ENCODE measurements around the gene NTF3.

The NTF3 gene

GRCh38 chr12:5447320-5447719 is 15.4 kb downstream of the NTF3 start:
- no peak overlapping the region for H3K4me3 ChIP-seq (ENCODE audit: low read depth, low read length)
- no peak for DNase-seq (ENCODE audit: low read depth)
- TF ChIP-seq CTCF (conservative IDR thresholded peaks at IDR 0.05; ENCODE audit: low read depth, low read length) = no peak

- peak; percentile 12 for DNase-seq (ENCODE audit: low read depth)
- TF ChIP-seq CTCF (conservative IDR thresholded peaks at IDR 0.05; ENCODE audit: low read depth, low read length) = no peak
- H3K4me3 ChIP-seq (ENCODE audit: low read depth, low read length) = no peak overlapping the region
Observed at GRCh38 chr12:5451251-5451650, 19.3 kb downstream of the NTF3 start.

GRCh38 chr12:5452569-5452968 is 20.7 kb downstream of the NTF3 start:
- no peak for DNase-seq (ENCODE audit: low read depth)
- no peak for TF ChIP-seq CTCF (conservative IDR thresholded peaks at IDR 0.05; ENCODE audit: low read depth, low read length)
- no peak overlapping the region for H3K4me3 ChIP-seq (ENCODE audit: low read depth, low read length)

- H3K4me3 ChIP-seq (ENCODE audit: low read depth, low read length) = no peak overlapping the region
- no peak for TF ChIP-seq CTCF (conservative IDR thresholded peaks at IDR 0.05; ENCODE audit: low read depth, low read length)
- no peak for DNase-seq (ENCODE audit: low read depth)
Observed at GRCh38 chr12:5453466-5453865, 21.6 kb downstream of the NTF3 start.

GRCh38 chr12:5455045-5455444 is 23.1 kb downstream of the NTF3 start:
- no peak overlapping the region for H3K4me3 ChIP-seq (ENCODE audit: low read depth, low read length)
- DNase-seq (ENCODE audit: low read depth) = no peak
- TF ChIP-seq CTCF (conservative IDR thresholded peaks at IDR 0.05; ENCODE audit: low read depth, low read length) = no peak

- no peak for DNase-seq (ENCODE audit: low read depth)
- no peak overlapping the region for H3K4me3 ChIP-seq (ENCODE audit: low read depth, low read length)
- no peak for TF ChIP-seq CTCF (conservative IDR thresholded peaks at IDR 0.05; ENCODE audit: low read depth, low read length)
Observed at GRCh38 chr12:5456030-5456429, 24.1 kb downstream of the NTF3 start.

GRCh38 chr12:5456906-5457305 is 25.0 kb downstream of the NTF3 start:
- no peak for TF ChIP-seq CTCF (conservative IDR thresholded peaks at IDR 0.05; ENCODE audit: low read depth, low read length)
- peak; percentile 78 for DNase-seq (ENCODE audit: low read depth)
- H3K4me3 ChIP-seq (ENCODE audit: low read depth, low read length) = no peak overlapping the region
